ENCODE measurements around the gene UNC79.
"Not testable (repeated sequence)": the region's sequence is repeated elsewhere in the genome, so short reads cannot be mapped to it uniquely, and the experiment has no call there.

Gene UNC79

GRCh38 chr14:93493622-93494021 lies 62.9 kb downstream of the UNC79 start:
- DNase-seq (ENCODE audit: low read depth, low spot score): not testable (repeated sequence)

- DNase-seq (ENCODE audit: low read depth, low spot score): no peak
Measured at GRCh38 chr14:93496856-93497741, 66.4 kb downstream of the UNC79 start.

GRCh38 chr14:93510056-93510455 lies 79.3 kb downstream of the UNC79 start:
- DNase-seq (ENCODE audit: low read depth, low spot score): no peak

- no peak for DNase-seq (ENCODE audit: low read depth, low spot score)
Measured at GRCh38 chr14:93511001-93511400, 80.3 kb downstream of the UNC79 start.

- DNase-seq (ENCODE audit: low read depth, low spot score): no peak
Measured at GRCh38 chr14:93520053-93520607, 89.4 kb downstream of the UNC79 start.

GRCh38 chr14:93522221-93522620 lies 91.5 kb downstream of the UNC79 start:
- DNase-seq (ENCODE audit: low read depth, low spot score): no peak

- not testable (repeated sequence) for DNase-seq (ENCODE audit: low read depth, low spot score)
Measured at GRCh38 chr14:93525216-93525615, 94.5 kb downstream of the UNC79 start.

- DNase-seq (ENCODE audit: low read depth, low spot score): no peak
Measured at GRCh38 chr14:93525696-93526451, 95.1 kb downstream of the UNC79 start.

GRCh38 chr14:93527203-93527607 lies 96.5 kb downstream of the UNC79 start:
- DNase-seq (ENCODE audit: low read depth, low spot score): no peak

- no peak for DNase-seq (ENCODE audit: low read depth, low spot score)
Measured at GRCh38 chr14:93528884-93529558, 98.3 kb downstream of the UNC79 start.

GRCh38 chr14:93531644-93532043 lies 100.9 kb downstream of the UNC79 start:
- DNase-seq (ENCODE audit: low read depth, low spot score): no peak

- no peak for DNase-seq (ENCODE audit: low read depth, low spot score)
Measured at GRCh38 chr14:93532541-93532940, 101.8 kb downstream of the UNC79 start.

- no peak for DNase-seq (ENCODE audit: low read depth, low spot score)
Measured at GRCh38 chr14:93533437-93533836, 102.7 kb downstream of the UNC79 start.

GRCh38 chr14:93533842-93534241 lies 103.1 kb downstream of the UNC79 start:
- no peak for DNase-seq (ENCODE audit: low read depth, low spot score)

GRCh38 chr14:93535537-93535936 lies 104.8 kb downstream of the UNC79 start:
- no peak for DNase-seq (ENCODE audit: low read depth, low spot score)

GRCh38 chr14:93536945-93537344 lies 106.2 kb downstream of the UNC79 start:
- no peak for DNase-seq (ENCODE audit: low read depth, low spot score)

- DNase-seq (ENCODE audit: low read depth, low spot score): no peak
Measured at GRCh38 chr14:93537951-93538350, 107.2 kb downstream of the UNC79 start.

- no peak for DNase-seq (ENCODE audit: low read depth, low spot score)
Measured at GRCh38 chr14:93538413-93538812, 107.7 kb downstream of the UNC79 start.

GRCh38 chr14:93540235-93540634 lies 109.5 kb downstream of the UNC79 start:
- no peak for DNase-seq (ENCODE audit: low read depth, low spot score)

- no peak for DNase-seq (ENCODE audit: low read depth, low spot score)
Measured at GRCh38 chr14:93543766-93544165, 113.0 kb downstream of the UNC79 start.

- DNase-seq (ENCODE audit: low read depth, low spot score): no peak
Measured at GRCh38 chr14:93544212-93544611, 113.5 kb downstream of the UNC79 start.

GRCh38 chr14:93546642-93547041 lies 115.9 kb downstream of the UNC79 start:
- DNase-seq (ENCODE audit: low read depth, low spot score): no peak

All from smooth muscle cell of the brain vasculature (primary cell).